CD4-positive, alpha-beta T cell treated with Interleukin-4 for 4 hours (primary cell): ENCODE data around the gene KPNB1.

ENCODE experiments used
- DNase-seq: peaks from one replicate; pipeline ENCODE4 v3.0.0-alpha.2; 2020

The KPNB1 gene

GRCh38 chr17:47698749-47699535, 49.2 kb downstream of the KPNB1 start:
- DNase-seq: peak; percentile 76

DNA sequence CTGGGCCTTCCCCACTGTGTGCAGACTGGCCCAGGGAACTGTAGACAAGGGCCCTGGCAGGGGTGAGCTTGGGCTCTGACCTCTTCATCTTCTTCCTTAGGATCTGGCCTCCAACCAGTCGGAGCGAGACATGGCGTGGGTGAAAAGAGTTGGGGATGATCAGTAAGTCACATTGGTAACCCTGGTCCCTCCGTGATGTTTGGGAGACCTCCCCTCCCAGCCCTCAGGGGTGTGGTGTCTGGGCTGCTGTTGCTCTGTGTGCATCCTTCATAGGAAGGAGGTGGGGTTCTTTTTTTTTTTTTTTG, 49.8 kb downstream of the KPNB1 start:
- DNase-seq: no peak

DNA sequence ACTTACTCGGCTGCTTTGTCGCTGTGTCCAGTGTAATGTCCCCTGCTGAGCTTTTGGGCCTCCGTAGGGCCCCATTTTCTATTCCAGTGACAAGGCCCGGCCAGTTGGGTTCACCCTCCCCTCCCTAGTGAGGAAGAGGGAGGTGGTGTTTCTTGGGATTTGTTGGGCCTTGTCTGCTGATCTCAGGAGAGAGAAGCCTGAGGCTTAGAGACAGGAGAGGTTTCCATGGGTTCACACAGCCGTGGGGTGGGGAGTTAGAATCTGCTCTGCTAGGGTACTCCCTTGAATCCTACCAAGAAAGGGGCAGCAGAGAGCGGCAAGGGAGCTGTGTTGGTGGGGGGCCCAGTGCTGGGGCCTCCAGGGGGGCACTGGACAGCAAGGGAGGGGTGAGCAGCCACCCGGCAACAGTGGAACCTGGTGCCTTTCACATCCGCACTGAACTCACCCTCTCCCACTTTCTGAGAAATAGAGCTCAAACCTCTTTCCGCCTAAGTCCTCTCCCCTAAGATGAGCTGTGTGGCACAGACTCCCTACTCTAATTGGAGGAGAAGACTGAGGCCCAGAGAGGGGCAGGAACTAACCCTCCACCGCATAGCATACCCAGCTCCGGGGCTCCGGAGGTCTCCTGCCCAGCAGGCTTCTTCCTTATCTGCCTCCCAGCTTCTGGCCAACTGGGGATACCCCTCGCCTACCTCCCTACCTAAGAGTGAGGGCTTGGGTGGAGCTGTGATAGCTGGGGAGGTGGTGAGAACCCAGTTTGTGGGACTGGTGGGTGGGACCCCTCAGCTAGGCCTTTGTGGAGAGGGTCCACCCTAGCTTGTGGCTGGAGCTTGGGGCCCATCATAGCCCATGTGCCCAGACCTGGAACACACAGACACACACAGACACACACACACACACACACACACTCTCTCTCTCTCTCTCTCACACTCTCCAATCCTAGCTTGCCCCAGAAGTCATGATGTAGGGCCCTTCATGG, 51.0 kb downstream of the KPNB1 start:
- DNase-seq: peak; percentile 42

GRCh38 chr17:47701608-47702007, 51.9 kb downstream of the KPNB1 start:
- DNase-seq: no peak

- DNase-seq: no peak
Measured at GRCh38 chr17:47702391-47702995, 52.8 kb downstream of the KPNB1 start.

DNA sequence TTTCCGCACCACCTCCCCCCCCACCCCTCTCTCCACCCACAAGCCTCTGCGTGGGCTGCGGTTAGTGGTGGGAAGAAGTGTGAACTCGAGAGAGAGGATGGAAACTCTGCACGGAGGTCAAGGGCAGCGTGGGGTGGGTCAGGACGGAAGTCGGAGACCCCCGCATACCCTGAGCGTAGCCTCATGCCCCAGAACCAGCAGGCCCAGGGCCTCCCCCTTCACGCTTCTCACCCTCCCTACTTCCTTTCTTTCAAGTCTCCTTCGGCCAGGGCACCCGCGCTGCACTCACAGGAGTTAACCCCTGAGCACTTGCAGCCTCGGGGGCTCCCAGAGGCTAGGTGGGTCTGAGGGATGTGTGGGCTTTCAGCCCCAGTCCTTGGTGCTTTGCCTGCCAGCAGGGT, 53.5 kb downstream of the KPNB1 start:
- DNase-seq: peak; percentile 34

DNA sequence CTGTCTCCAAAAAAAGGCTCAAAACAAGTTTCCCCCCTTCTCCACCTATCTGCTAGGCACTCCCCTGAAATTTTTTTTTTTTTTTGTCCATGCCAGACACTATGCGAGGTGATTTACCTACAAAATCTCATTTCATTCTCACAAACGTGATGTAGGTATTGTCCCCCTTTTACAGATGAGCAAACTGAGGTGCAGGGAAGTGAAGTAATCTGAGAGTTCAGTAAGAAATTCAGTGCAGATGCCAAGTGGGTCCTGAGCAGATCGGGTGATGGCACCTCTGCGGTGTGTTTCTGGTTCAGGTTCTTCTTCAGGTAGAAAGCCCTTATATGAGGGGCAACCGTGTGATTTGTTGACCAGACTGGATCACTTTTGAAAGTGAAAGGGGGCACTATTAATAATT, 54.0 kb downstream of the KPNB1 start:
- DNase-seq: no peak

- peak; percentile 24 for DNase-seq
Measured at GRCh38 chr17:47704116-47704515, 54.4 kb downstream of the KPNB1 start.

DNA sequence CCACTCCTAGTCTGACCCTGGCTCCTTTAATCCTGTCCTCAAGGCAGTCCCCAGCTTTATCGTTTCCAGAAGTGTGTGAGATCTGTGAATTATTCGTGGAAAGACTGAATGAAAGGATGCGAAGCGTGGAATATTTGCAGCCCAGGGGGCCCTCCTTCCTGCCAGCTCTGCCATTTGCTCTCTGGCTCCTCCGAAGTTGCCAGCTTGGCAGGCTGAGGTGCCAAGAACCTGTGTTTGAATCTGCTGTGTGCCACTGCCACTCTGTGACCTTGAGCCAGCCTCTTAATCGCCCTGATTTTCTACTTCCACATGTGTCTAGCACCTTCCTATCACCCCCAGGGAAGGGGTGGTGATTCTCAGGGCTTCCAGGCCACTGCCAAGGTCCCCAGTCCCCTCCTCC, 55.0 kb downstream of the KPNB1 start:
- DNase-seq: no peak

GRCh38 chr17:47705536-47706530, 56.1 kb downstream of the KPNB1 start:
- peak; percentile 57 for DNase-seq

DNA sequence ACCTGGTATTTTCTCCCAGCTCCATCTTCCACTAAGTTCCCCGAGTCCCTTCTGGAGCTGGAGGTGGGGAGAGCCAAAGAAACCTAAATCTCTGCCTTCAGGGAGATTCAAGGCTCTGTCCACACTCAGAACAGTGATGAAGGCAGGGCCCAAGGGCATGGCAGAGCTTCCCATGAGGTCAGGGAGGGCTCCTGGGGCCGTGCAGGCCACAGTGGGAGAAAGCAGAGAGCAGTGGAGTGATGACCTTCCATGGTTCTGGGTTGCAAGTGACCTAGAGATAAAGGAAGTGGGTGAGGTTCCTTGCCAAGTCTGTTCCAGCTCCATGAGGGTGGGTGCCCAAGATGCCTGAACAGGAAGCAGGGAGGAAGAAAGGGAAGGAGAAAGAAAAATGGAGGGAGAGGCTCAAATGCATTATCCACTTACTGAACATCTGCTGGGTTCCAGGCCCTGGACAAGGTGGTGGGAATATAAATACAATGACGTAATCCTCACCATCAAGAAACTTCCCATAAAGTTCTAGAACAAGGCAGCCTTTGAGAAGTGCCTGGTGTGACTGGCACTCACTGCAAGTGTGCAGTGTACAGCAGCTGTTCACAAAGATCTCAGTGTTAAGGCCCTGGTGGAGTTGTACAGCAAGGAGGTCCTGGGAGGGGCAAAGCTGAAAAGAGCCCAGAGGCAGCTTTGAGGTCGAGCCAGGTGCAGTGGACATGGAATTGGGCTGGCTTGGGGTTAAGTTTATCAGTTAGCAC, 57.5 kb downstream of the KPNB1 start:
- no peak for DNase-seq

GRCh38 chr17:47707884-47708283, 58.2 kb downstream of the KPNB1 start:
- no peak for DNase-seq

DNA sequence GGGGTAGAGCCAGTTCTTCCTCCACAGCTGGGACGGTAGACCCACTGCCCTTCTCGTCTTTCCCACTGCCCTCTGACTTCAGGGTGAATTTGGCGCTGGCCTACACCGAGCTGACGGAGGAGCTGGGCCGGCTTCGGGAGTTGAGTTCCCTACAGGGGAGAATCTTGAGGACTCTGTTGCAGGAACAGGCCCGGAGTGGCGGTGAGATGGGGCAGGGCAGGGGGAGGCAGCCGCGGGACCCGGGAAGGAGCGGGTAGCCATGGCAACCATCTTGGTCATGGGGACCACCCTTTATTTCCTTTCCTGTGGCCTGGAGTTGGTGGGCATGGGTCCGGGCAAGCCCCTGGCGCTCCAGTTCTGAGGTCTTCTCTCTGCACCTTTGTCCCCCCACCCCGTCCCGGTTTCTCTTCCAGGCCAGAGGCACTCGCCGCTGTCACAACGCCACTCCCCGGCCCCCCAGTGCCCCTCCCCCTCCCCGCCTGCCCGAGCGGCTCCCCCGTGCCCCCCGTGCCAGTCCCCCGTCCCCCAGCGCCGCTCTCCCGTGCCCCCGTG, 58.7 kb downstream of the KPNB1 start:
- DNase-seq: no peak

GRCh38 chr17:47708864-47709541, 59.3 kb downstream of the KPNB1 start:
- no peak for DNase-seq

DNA sequence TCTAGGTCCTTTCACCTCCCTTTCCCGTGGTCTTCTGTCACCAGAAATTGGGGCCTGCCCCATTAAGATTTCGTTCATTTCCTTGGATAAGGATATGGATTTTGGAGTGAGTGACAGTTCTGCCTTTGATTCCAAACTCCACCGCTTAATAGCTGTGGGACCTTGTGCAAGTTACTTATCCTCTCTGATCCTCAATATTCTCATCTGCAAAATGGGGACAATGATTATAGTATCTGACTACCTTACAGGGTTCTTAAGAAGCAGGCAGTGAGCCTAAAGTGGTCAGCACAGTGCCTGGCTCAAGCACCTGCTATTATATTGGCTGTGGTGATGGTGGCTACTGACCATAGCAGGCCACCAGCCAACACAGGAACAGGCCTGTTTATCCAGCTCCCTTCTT, 59.9 kb downstream of the KPNB1 start:
- DNase-seq: no peak

DNA sequence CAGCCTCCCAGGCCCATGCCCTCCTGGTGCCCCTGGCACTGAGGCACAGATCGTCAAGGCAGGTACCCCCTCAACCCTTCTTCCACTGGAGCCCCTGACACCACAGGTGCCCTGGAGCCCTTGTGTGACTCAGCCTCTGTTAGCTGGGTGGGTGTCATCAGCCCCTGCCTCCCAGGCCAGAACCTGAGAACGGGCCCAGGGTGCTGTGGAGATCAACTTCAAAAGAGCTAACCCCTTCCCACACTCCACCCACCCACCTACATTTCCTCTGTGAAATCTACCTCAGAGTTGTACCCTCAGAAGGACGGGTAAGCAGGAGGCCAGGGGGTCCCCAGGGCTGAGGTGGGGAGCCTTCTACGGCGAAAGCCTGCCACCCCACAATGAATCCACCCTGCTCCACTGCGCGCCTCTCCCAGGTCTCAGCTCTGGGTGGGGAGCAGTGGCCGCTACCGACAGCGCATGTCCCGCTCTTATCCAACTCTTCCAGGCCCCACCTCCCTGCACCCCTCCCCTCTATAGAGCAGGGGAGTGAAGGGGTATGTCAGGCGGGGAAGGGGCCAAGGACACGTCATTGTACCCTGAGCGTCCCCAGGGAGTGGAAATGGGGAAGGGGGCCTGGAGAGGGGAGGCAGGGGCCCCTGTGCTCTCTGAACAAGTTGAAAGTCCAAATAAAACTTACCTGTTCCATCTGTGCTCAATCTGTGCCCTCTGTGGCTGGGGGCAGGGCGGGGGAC, 61.8 kb downstream of the KPNB1 start:
- DNase-seq: no peak

DNA sequence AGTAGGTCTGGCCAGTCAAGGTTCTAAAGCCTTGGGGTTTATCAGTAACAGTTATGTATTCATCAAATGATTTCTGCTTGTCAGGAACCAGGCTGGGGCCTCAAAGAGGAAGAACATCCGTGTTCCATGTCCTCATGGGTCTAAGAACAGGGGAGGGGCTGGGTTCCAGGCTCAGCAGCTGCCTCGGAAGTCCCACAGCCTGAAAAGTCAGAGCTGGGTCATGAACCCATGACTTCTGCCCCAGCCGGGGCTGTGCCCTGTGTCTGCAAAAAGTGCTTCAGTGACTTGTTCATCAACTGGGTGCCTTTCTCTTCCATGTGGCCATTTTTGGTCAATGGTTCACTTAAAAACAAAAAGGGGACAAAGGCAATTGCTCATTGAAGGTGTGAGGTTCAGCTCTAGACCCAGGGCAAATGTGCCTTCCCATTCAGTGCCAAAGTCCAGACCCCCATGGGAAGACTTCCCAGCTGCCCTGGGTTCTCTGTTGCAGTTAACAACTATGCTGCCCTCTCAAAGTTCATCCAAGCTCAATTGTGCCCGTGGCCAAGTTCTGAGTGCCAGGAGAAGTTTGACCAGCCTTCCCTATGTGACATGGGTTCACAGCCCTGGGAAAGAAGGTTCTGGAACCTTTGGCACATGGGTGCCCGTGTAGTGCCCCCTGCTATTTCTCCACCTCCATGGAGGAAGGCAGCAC, 62.8 kb downstream of the KPNB1 start:
- DNase-seq: no peak

- DNase-seq: no peak
Measured at GRCh38 chr17:47713980-47714700, 64.4 kb downstream of the KPNB1 start.
